Mononuclear cell (primary cell): ENCODE measurements around the gene PML. TPM values are rescaled to one million over a fixed set of nuclear protein-coding genes. Genes with fewer than 3 reads are reported as not detected.

Experiments used
- H3K27me3 ChIP-seq: 2 replicates; pipeline ENCODE4 v1.6.0; 2011; ENCODE audit warnings: low read length, control low read depth; ENCODE audit not compliant: insufficient read depth
- H3K4me1 ChIP-seq: 2 replicates; pipeline ENCODE4 v1.5.1; 2011; ENCODE audit warnings: mild to moderate bottlenecking, low read length, control low read depth; ENCODE audit not compliant: insufficient read depth
- H3K4me3 ChIP-seq: 2 replicates; pipeline ENCODE4 v1.5.1; 2011; ENCODE audit warnings: mild to moderate bottlenecking, low read length, moderate library complexity
- H3K9me3 ChIP-seq: 2 replicates; pipeline ENCODE4 v1.5.1; 2011; ENCODE audit warnings: low read depth, mild to moderate bottlenecking, control low read depth, low read length
- total RNA-seq: library from RNA; depleted of rRNA; stranded (reverse); fragments of >200 nt; gene quantifications from one replicate; pipeline ENCODE4 v1.2.3, GENCODE V29; 2012

PML gene
- total RNA-seq, 1 donor = 23.1 TPM

DNA sequence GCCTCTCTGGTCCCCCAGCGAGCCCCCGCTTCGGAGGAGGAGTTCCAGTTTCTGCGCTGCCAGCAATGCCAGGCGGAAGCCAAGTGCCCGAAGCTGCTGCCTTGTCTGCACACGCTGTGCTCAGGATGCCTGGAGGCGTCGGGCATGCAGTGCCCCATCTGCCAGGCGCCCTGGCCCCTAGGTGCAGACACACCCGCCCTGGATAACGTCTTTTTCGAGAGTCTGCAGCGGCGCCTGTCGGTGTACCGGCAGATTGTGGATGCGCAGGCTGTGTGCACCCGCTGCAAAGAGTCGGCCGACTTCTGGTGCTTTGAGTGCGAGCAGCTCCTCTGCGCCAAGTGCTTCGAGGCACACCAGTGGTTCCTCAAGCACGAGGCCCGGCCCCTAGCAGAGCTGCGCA is 3.5 kb downstream of the PML start:
- no peaks in the 10 kb centered on the region for H3K9me3 ChIP-seq

GRCh38 chr15:74006774-74007639 is 12.5 kb downstream of the PML start:
- H3K4me1 ChIP-seq = peaks cover 65% of the 10 kb centered on the region
- H3K4me3 ChIP-seq = no peak overlapping the region
- H3K9me3 ChIP-seq = no peaks in the 10 kb centered on the region
- no peaks in the 10 kb centered on the region for H3K27me3 ChIP-seq

More for the DNA sequence above, 3.5 kb downstream of the PML start:
- H3K4me1 ChIP-seq = peaks cover 61% of the 10 kb centered on the region
- no peaks in the 10 kb centered on the region for H3K27me3 ChIP-seq
- H3K4me3 ChIP-seq = no peak overlapping the region

- Histone ChIP-seq H3K27me3 (no peaks in the 10 kb centered on the region), H3K4me1 (peaks cover 65% of the 10 kb centered on the region), H3K4me3 (no peak overlapping the region), H3K9me3 (no peaks in the 10 kb centered on the region)
Observed at GRCh38 chr15:74007820-74008371, 13.4 kb downstream of the PML start.

GRCh38 chr15:74008901-74009300 is 14.4 kb downstream of the PML start:
- Histone ChIP-seq H3K9me3 (no peaks in the 10 kb centered on the region), H3K27me3 (no peaks in the 10 kb centered on the region), H3K4me3 (no peak overlapping the region), H3K4me1 (peaks cover 65% of the 10 kb centered on the region)

DNA sequence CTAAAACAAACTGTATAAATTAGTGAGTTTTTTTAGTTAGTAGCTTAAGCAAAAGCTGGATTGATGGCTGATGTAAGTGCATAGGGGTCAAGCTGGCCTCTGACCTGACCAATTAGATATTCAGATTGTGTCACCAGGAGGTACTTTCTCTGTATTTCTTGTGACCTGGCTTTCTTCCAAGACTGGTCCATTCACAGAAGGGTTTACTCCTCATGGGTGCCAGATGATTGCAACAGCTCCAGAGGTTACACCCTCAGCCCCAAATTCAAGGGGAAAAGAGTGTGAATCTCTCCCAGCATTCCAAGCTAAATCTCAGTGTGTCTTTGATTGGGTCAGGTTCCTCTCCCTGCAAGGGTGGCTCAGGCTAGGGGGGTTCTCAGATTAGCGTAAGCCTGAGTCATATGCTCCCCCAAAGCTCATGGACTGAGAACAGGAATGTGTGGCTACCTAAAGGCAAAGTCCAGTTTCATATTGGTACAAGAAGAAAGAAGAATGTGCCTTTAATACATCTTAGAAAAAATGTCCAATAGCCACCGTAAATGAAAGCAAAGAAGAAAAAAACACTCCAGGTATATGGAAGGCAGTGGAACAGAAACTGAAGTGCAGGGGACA is 16.5 kb downstream of the PML start:
- Histone ChIP-seq H3K4me1 (peaks cover 63% of the 10 kb centered on the region), H3K4me3 (no peak overlapping the region), H3K27me3 (no peaks in the 10 kb centered on the region), H3K9me3 (no peaks in the 10 kb centered on the region)

DNA sequence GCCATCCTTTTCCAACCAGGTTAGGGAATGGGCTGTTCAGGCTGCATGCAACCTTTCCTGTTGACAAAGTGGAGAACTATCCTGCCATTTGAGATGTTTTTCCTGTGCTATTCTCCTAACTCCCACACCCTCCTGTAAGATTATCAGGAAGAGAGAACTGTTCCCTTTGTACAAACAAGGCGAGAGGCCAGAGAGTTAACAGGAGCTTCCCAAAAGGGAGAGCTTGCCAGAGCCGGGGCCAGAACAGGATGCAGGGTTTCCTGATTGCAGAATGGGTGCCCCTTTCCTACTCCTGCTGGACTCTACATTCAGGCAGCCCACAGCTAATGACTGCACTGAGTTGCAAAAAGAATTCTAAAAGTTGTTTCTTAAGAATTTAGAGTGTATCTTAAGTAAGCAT is 17.1 kb downstream of the PML start:
- no peak overlapping the region for H3K4me3 ChIP-seq
- H3K4me1 ChIP-seq = peaks cover 58% of the 10 kb centered on the region
- H3K9me3 ChIP-seq = no peaks in the 10 kb centered on the region
- H3K27me3 ChIP-seq = no peaks in the 10 kb centered on the region

DNA sequence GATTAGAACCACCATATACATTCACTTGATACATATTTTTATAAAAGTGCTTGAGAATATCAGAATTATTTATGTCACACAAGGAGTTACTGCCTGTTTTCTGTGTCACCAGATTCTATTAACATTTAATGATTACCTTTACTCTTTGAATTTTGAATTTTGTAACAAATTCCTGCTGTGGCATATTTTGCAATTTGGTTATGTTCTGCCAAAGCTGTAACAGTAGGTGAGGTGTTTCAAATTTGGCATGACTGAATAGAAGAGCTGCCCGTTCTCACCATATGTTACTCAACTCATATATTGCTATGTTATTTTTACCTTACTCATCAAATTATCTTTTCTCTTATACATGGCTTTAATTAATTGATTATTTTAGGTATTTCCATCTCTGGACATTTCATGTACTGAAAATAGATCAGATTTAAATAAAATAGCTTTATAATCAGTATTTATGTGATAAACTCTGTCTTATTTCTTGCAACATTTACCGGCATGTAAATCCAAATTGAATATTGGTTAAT is 18.9 kb downstream of the PML start:
- Histone ChIP-seq H3K4me3 (no peak overlapping the region), H3K9me3 (no peaks in the 10 kb centered on the region), H3K27me3 (no peaks in the 10 kb centered on the region), H3K4me1 (peaks cover 40% of the 10 kb centered on the region)

DNA sequence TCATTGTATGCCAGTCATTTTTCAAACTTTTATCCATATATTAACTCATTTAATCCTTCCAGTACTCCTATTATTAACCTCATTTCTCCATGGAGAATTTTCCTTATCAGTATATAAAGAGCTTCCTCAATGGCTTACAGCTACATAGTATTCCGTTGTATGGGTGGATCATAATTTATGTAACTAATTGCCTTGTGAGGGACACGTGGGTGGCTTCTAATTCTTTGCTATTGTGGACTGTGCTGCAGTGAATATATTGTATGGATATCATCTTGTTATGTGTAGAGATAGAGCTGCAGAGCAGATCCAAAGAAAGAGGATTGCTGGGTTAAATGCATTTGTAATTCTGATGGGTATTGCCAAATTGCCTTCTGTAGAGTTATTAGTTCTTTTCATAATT is 25.2 kb downstream of the PML start:
- Histone ChIP-seq H3K4me1 (peaks cover 7% of the 10 kb centered on the region), H3K9me3 (no peaks in the 10 kb centered on the region), H3K27me3 (no peaks in the 10 kb centered on the region), H3K4me3 (no peak overlapping the region)

GRCh38 chr15:74022706-74023470 is 28.4 kb downstream of the PML start:
- Histone ChIP-seq H3K4me3 (no peak overlapping the region), H3K27me3 (no peaks in the 10 kb centered on the region), H3K4me1 (peaks cover 3% of the 10 kb centered on the region), H3K9me3 (no peaks in the 10 kb centered on the region)

GRCh38 chr15:74024687-74025086 is 30.2 kb downstream of the PML start:
- H3K9me3 ChIP-seq = no peaks in the 10 kb centered on the region
- H3K27me3 ChIP-seq = no peaks in the 10 kb centered on the region
- no peaks in the 10 kb centered on the region for H3K4me1 ChIP-seq
- H3K4me3 ChIP-seq = no peak overlapping the region

DNA sequence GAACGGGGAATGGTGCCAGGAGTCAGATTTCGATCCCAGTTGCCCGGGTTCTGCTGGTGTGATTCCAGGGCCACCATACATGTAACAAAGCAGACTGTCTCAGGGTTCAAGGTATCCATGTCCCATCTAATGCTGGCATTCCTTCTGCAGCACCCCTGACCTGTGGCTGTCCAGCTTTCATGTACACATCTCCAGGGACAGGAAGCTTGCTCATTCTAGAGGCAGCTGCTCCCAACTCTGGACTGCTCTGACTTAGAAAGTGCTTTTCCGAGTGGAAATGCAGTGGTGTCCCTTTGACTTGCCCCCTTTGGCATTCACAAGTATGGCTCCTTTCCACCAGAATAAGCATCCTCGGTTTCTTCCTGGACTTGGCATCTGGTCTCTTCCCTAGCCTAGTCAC is 30.9 kb downstream of the PML start:
- H3K4me3 ChIP-seq = no peak overlapping the region

DNA sequence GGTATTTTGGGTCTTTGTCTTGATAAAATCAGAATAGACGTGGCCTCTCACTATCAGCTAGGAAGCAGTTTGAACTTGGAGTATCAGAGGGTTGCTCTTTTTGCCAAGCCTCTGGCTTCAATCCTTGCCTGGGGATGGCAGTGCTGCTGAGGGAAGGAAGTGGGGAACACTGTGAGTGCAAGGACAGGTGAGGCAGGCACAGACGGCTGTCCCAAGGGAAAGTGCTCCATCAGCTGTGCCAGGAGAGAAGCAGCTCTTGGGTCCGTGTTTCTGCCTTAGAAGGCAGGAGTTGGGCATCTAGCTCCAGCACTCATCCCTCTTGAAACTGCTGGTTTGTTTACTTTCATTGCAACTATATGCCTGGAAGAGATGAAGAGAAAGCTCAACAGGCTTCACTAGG is 33.2 kb downstream of the PML start:
- H3K4me1 ChIP-seq = no peaks in the 10 kb centered on the region
- no peak overlapping the region for H3K4me3 ChIP-seq
- H3K9me3 ChIP-seq = no peaks in the 10 kb centered on the region
- H3K27me3 ChIP-seq = no peaks in the 10 kb centered on the region

More for the DNA sequence above, 30.9 kb downstream of the PML start:
- no peaks in the 10 kb centered on the region for H3K4me1 ChIP-seq
- H3K9me3 ChIP-seq = no peaks in the 10 kb centered on the region
- H3K27me3 ChIP-seq = no peaks in the 10 kb centered on the region

DNA sequence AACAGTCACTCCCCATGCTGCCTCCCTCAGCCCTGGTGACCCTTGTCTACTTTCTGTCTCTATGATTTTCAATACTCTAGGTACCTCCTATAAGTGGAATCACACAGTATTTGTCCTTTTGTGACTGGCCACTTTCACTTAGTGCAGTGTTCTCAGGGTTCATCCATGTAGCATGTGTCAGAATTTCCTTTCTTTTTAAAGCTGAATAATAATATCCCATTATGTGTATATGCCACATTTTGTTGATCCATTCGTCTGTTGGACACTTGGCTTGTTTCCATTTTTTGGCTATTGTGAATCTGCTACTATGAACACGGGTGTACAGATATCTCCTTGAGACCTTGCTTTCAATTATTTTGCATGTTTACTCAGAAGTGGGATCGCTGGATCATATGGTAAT is 34.1 kb downstream of the PML start:
- Histone ChIP-seq H3K4me1 (no peaks in the 10 kb centered on the region), H3K27me3 (no peaks in the 10 kb centered on the region), H3K4me3 (no peak overlapping the region), H3K9me3 (no peaks in the 10 kb centered on the region)

DNA sequence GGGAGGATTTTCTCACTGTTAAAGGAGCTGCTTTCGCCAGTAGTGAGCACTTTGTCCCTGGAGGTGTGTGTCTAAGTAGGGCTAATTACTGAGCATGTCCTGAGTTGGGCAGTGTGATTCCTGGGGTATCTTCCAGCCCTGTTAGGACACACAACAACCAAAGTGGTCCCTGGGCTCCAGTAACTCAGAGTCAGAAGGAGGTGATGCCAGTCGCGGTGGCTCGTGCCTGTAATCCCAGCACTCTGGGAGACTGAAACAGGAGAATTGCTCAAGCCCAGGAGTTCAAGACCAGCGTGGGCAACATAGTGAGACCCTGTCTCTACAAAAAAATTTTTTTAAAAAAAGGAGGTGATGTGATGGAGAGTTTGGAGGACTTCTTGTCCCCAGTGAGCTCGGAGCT is 37.5 kb downstream of the PML start:
- no peaks in the 10 kb centered on the region for H3K9me3 ChIP-seq
- H3K4me1 ChIP-seq = no peaks in the 10 kb centered on the region
- no peaks in the 10 kb centered on the region for H3K27me3 ChIP-seq
- H3K4me3 ChIP-seq = no peak overlapping the region
